PFSK-1 (cell line): ENCODE measurements around the gene PCLO. TPM values are rescaled to one million over a fixed set of nuclear protein-coding genes. Genes with fewer than 3 reads are reported as not detected.

Experiments used
- FOXP2 ChIP-seq: optimal IDR thresholded peaks from 2 replicates; pipeline ENCODE3; 2011; ENCODE audit warnings: borderline replicate concordance, control low read depth, inconsistent platforms; ENCODE audit not compliant: insufficient read depth; ENCODE audit errors: extremely low read length, extremely low read depth
- POLR2AphosphoS5 ChIP-seq: IDR thresholded peaks from 2 replicates; pipeline ENCODE4 v1.6.1; 2012; ENCODE audit warnings: low read depth, mild to moderate bottlenecking, control low read depth, low read length, moderate library complexity
- SIN3A ChIP-seq: IDR thresholded peaks from 2 replicates; pipeline ENCODE4 v1.6.1; 2012; ENCODE audit warnings: mild to moderate bottlenecking, low read length, moderate library complexity, borderline replicate concordance; ENCODE audit not compliant: insufficient read depth
- TAF1 ChIP-seq: IDR thresholded peaks from 2 replicates; pipeline ENCODE4 v1.6.1; 2012; ENCODE audit warnings: low read length, control low read depth, borderline replicate concordance; ENCODE audit not compliant: insufficient read depth
- polyA plus RNA-seq: library from polyadenylated mRNA; unstranded; fragments of >200 nt; gene quantifications from one replicate; pipeline ENCODE4 v1.2.1, GENCODE V29; 2012; ENCODE audit warnings: low read depth, missing spikeins; ENCODE audit not compliant: insufficient read length
- TF ChIP-seq, protein P1 (sequence below), 2 experiments: IDR thresholded peaks; 2 replicates each; pipeline versions ENCODE4 v1.6.1 to v1.8.0; 2011 to 2012; ENCODE audit warnings: low read depth in 2 of 2, low read length in 2 of 2, control low read depth in 1 of 2, inconsistent platforms in 1 of 2, mild to moderate bottlenecking in 1 of 2, moderate library complexity in 1 of 2; ENCODE audit not compliant: insufficient read depth in 1 of 2

PCLO gene
- not detected for polyA plus RNA-seq

DNA sequence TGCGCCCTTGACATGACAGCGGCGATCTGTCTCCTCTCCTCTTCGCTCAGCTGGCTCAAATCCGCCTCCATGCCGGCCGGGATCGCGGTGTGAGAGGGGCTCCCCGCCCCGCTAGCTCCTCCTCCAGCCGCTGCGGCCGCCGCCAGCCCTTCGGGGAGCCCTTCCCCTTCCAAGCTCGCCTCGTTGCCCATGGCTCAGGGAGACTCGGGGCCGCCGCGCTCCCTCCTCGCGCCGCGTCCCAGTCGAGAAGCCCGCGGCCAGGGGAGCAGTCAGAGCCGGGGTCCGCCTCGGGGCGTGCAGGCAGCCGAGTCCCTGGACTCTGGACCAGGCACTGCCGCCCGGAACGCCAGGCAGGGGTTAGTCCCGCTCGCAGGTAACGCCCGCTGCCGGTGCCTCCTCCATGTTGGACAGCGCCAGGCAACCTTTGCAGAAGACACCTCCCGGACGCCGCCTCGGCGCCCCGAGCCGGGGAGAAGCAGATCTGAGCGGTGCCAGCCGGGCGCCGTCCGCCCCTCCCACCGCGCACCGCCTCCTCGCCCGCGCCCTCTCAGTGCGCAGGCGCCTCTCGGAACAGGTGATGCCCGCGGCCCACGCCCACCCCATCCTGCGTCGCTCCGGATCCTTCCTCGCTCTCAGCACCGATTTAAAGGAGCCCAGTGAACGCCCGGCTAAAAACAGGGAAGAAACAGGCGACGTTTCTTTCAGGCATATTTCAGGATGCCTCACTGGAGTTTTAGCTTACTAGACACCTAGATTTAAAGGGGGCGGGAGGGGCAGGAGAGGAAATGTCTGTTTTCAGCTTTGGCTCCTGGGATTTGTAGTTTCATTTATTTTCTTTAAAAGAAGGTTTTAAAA, at the start of gene PCLO:
Gene PCLO (minus strand): TSS at position 483 of the 855 bp plus-strand sequence. CDS start 292 bp downstream, at position 191.
- TF ChIP-seq TAF1, result no peak
- TF ChIP-seq SIN3A, result no peak
- TF ChIP-seq, protein P1, sequence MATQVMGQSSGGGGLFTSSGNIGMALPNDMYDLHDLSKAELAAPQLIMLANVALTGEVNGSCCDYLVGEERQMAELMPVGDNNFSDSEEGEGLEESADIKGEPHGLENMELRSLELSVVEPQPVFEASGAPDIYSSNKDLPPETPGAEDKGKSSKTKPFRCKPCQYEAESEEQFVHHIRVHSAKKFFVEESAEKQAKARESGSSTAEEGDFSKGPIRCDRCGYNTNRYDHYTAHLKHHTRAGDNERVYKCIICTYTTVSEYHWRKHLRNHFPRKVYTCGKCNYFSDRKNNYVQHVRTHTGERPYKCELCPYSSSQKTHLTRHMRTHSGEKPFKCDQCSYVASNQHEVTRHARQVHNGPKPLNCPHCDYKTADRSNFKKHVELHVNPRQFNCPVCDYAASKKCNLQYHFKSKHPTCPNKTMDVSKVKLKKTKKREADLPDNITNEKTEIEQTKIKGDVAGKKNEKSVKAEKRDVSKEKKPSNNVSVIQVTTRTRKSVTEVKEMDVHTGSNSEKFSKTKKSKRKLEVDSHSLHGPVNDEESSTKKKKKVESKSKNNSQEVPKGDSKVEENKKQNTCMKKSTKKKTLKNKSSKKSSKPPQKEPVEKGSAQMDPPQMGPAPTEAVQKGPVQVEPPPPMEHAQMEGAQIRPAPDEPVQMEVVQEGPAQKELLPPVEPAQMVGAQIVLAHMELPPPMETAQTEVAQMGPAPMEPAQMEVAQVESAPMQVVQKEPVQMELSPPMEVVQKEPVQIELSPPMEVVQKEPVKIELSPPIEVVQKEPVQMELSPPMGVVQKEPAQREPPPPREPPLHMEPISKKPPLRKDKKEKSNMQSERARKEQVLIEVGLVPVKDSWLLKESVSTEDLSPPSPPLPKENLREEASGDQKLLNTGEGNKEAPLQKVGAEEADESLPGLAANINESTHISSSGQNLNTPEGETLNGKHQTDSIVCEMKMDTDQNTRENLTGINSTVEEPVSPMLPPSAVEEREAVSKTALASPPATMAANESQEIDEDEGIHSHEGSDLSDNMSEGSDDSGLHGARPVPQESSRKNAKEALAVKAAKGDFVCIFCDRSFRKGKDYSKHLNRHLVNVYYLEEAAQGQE (IDR thresholded peaks at IDR 0.05; ENCODE audit: insufficient read depth in 1 of 2, low read depth in 2 of 2, low read length in 2 of 2), result peak; percentile 78 to 87

GRCh38 chr7:83211685-83212084, 49.0 kb upstream of the PCLO start:
- TF ChIP-seq FOXP2, result no peak
- TF ChIP-seq, protein P1 (IDR thresholded peaks at IDR 0.05; ENCODE audit: insufficient read depth in 1 of 2, low read depth in 2 of 2, low read length in 2 of 2), result no peak
- TF ChIP-seq TAF1, result no peak
- TF ChIP-seq POLR2AphosphoS5, result no peak
- TF ChIP-seq SIN3A, result no peak

- TF ChIP-seq POLR2AphosphoS5 (no peak), TAF1 (no peak), FOXP2 (no peak), SIN3A (no peak)
- TF ChIP-seq, protein P1 (IDR thresholded peaks at IDR 0.05; ENCODE audit: insufficient read depth in 1 of 2, low read depth in 2 of 2, low read length in 2 of 2), result no peak
Measured at GRCh38 chr7:83210479-83210878, 47.8 kb upstream of the PCLO start.

GRCh38 chr7:83204715-83205114, 42.0 kb upstream of the PCLO start:
- TF ChIP-seq FOXP2, result no peak
- TF ChIP-seq POLR2AphosphoS5, result no peak
- no peak for TF ChIP-seq SIN3A
- no peak for TF ChIP-seq TAF1

GRCh38 chr7:83201355-83201754, 38.7 kb upstream of the PCLO start:
- TF ChIP-seq, protein P1 (IDR thresholded peaks at IDR 0.05; ENCODE audit: insufficient read depth in 1 of 2, low read depth in 2 of 2, low read length in 2 of 2), result no peak
- no peak for TF ChIP-seq POLR2AphosphoS5
- no peak for TF ChIP-seq SIN3A
- TF ChIP-seq FOXP2, result no peak
- TF ChIP-seq TAF1, result no peak
